Small intestine (tissue), 16 donors: ENCODE data around the gene SCN9A. TPM values are rescaled to one million over a fixed set of nuclear protein-coding genes. Genes with fewer than 3 reads are reported as not detected.

Experiments
- DNase-seq, 2 donors: peaks; one replicate each; pipeline versions ENCODE4 v3.0.0 to v3.0.0-alpha.2; 2013
- FAIRE-seq: peaks from 2 replicates; lab custom pipeline; 2012; peaks lifted over from hg19 to GRCh38; lab: Jason Lieb, UNC
- H3K27ac ChIP-seq, 3 donors: one replicate each; pipeline ENCODE4 v1.5.1; 2013; ENCODE audit warnings: low read length in 2 of 3, mild to moderate bottlenecking in 2 of 3, control low read depth in 1 of 3, inconsistent platforms in 1 of 3, low read depth in 1 of 3, moderate library complexity in 1 of 3
- H3K27me3 ChIP-seq, 3 donors: one replicate each; pipeline ENCODE4 v1.6.1; 2013; ENCODE audit warnings: low read length in 3 of 3, inconsistent platforms in 1 of 3; ENCODE audit not compliant: control insufficient read depth in 3 of 3, insufficient read depth in 3 of 3
- H3K36me3 ChIP-seq, 3 donors: one replicate each; pipeline ENCODE4 v1.6.1; 2013; ENCODE audit warnings: low read length in 3 of 3, inconsistent platforms in 1 of 3, low read depth in 1 of 3, mild to moderate bottlenecking in 1 of 3, moderate library complexity in 1 of 3; ENCODE audit not compliant: control insufficient read depth in 3 of 3, insufficient read depth in 2 of 3
- H3K4me1 ChIP-seq, 3 donors: one replicate each; pipeline ENCODE4 v1.6.1; 2013; ENCODE audit warnings: low read length in 2 of 3, inconsistent platforms in 1 of 3, low read depth in 1 of 3, mild to moderate bottlenecking in 1 of 3, moderate library complexity in 1 of 3; ENCODE audit not compliant: control insufficient read depth in 3 of 3, insufficient read depth in 2 of 3
- H3K4me3 ChIP-seq, 3 donors: one replicate each; pipeline ENCODE4 v1.5.1; 2013; ENCODE audit warnings: low read length in 3 of 3, control low read depth in 1 of 3, inconsistent platforms in 1 of 3, low read depth in 1 of 3, mild to moderate bottlenecking in 1 of 3, moderate library complexity in 1 of 3
- H3K9me3 ChIP-seq, 2 donors: one replicate each; pipeline ENCODE4 v1.6.1; 2013; ENCODE audit warnings: low read depth in 1 of 2, low read length in 1 of 2; ENCODE audit not compliant: control insufficient read depth in 2 of 2, insufficient read depth in 1 of 2
- WGBS, 3 donors: extraction: QIAGEN DNeasy Blood & Tissue Kit; methylation state at CpG; one replicate each; pipeline ENCODE4 v1.1.7; 2013; 5-methylcytosine and 5-hydroxymethylcytosine counted together
- long read RNA-seq, 10 donors: transcript quantifications; one replicate each; lab custom pipeline, GENCODE V29; 2026
- polyA plus RNA-seq, 4 donors: library from polyadenylated mRNA; stranded (reverse) in 3 of 4; unstranded in 1 of 4; fragments of 200-250 nt in 3 of 4; fragments of 120-200 nt in 1 of 4; gene quantifications; one replicate each; pipeline versions ENCODE4 v1.2.1 to v1.2.3, GENCODE V29; 2013
- donor health status: healthy with polysubstance abuse.
- donor health status: control.
- donor health status: control.
- donor health status: Bipolar disorder and iron deficiency.
- donor health status: healthy.

Gene SCN9A
- polyA plus RNA-seq = 1 to 10 TPM in 2 of 4 donors, under 1 TPM in 1, not detected in 1; 0.27 to 2.1 (median 1.7) TPM
- long read RNA-seq, donor 1 = 0 reads
- long read RNA-seq, donor 2 = 0 reads
- long read RNA-seq, donor 3 = 0 reads
- long read RNA-seq, donor 4 = 0 reads
- long read RNA-seq, donor 5 = 0 reads
- long read RNA-seq, donor 6 = 0 reads
- long read RNA-seq, donor 7 = 0 reads
- long read RNA-seq, donor 8 = 0 reads
- long read RNA-seq, donor 9 = 0 reads
- long read RNA-seq, donor 10, full-length matches to known transcripts = 1 of 1 reads
- long read RNA-seq, donor 10, partial matches to known transcripts = 0 of 1 reads
- long read RNA-seq, donor 10, other reads (novel, unspliced or antisense) = 0 of 1 reads

- DNase-seq (peak; percentile 73 to 91), FAIRE-seq (no peak)
- H3K27ac ChIP-seq = peak within 1 kb of the TSS in 2 of 3 donors; percentile 2 to 54
- H3K36me3 ChIP-seq = no peaks in the 10 kb centered on the region
- peaks cover 0 to 17% (median 0%) of the 10 kb centered on the region in 3 donors for H3K27me3 ChIP-seq
- 0 to 1% (median 1%) methylated on average over 28 to 45 of the region's 45 CpGs for whole genome bisulfite sequencing, 3 donors
- H3K4me1 ChIP-seq = no peaks in the 10 kb centered on the region
- no peaks in the 10 kb centered on the region for H3K9me3 ChIP-seq
- peak within 1 kb of the TSS; percentile 46 to 55 (median 54) for H3K4me3 ChIP-seq
These were observed at the start of gene SCN9A for GRCh38 chr2:166375736-166376487. SCN9A (minus strand) TSS chr2:166375944; CDS start chr2:166311756, 64,188 bp downstream.

DNA sequence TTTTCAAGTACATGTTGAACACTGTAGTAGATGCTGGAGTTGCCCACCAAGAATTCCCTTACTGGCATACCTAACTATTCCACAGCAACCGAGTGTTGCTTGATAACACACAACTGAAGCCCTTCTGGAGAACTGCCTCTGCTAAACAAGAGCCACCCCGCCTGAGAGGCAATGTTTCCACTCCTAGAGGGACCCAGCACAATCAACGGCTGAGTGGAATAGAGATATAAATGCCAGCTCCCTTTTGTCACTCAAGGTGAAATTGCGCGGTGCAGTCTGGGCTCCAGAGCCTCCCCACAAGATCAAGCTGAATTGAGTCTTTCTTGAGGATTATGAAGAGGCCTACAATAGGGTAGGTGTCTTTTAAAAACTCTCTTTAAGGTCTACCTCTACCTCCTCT is 49.1 kb upstream of the SCN9A start:
- Histone ChIP-seq H3K4me1 (no peaks in the 10 kb centered on the region), H3K4me3 (no peak overlapping the region), H3K27ac (no peak overlapping the region), H3K36me3 (no peaks in the 10 kb centered on the region), H3K27me3 (no peaks in the 10 kb centered on the region), H3K9me3 (no peaks in the 10 kb centered on the region)
- 79 to 90% (median 89%) methylated on average over 5 of the region's 5 CpGs for WGBS, 3 donors
- FAIRE-seq (no peak), DNase-seq (no peak)

DNA sequence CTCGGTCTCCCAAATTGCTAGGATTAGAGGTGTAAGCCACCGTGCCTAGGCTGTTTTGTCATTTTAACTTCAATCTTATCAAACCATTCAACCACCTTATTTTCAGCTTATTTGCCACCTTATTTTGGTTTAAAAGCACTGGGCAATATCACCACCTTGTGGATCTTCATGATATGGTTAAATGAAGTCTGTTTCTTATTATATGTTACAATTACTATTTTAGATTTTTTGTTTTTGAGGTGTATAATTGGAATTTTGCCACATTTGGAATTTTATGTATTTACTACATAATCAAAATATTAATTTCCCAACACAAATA is 43.8 kb upstream of the SCN9A start:
- no peak overlapping the region for H3K27ac ChIP-seq
- peak in 1 of 2 donors; percentile 3 for DNase-seq
- peak; percentile 10 for FAIRE-seq
- H3K4me1 ChIP-seq = no peaks in the 10 kb centered on the region
- no peaks in the 10 kb centered on the region for H3K27me3 ChIP-seq
- WGBS, 3 donors = 50 to 62% (median 57%) methylated on average over 2 of the region's 2 CpGs
- H3K9me3 ChIP-seq = no peaks in the 10 kb centered on the region
- H3K4me3 ChIP-seq = no peak overlapping the region
- no peaks in the 10 kb centered on the region for H3K36me3 ChIP-seq

GRCh38 chr2:166418853-166419615 is 43.3 kb upstream of the SCN9A start:
- Histone ChIP-seq H3K36me3 (no peaks in the 10 kb centered on the region), H3K4me1 (no peaks in the 10 kb centered on the region), H3K9me3 (no peaks in the 10 kb centered on the region), H3K27ac (no peak overlapping the region), H3K4me3 (no peak overlapping the region), H3K27me3 (no peaks in the 10 kb centered on the region)
- DNase-seq (no peak), FAIRE-seq (no peak)
- WGBS, 3 donors = 50 to 65% (median 56%) methylated on average over 5 of the region's 5 CpGs

- Histone ChIP-seq H3K4me3 (no peak overlapping the region), H3K27ac (no peak overlapping the region), H3K36me3 (no peaks in the 10 kb centered on the region), H3K27me3 (no peaks in the 10 kb centered on the region), H3K4me1 (no peaks in the 10 kb centered on the region), H3K9me3 (no peaks in the 10 kb centered on the region)
- FAIRE-seq = no peak
- peak; percentile 7 for DNase-seq
- WGBS, 3 donors = 49 to 55% (median 51%) methylated on average over 2 of the region's 2 CpGs
These were observed 41.9 kb upstream of the SCN9A start for GRCh38 chr2:166417669-166418068.

DNA sequence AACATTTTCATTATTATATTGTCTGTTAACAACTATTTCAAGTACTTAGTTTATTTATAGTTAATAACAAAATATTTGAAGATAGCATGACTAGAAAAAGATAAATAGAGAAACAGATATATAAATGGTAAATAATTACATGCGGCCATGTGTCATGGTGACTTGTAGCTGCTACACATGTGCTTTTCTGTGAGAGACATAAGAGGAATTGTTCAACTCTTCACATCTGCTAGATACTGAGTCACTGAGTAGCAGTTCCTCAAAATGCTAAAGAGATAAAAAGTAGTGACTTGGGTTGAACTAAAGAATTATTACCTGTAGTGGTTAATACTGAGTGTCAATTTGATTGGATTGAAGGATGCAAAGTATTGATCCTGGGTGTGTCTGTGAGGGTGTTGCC is 37.5 kb upstream of the SCN9A start:
- Histone ChIP-seq H3K9me3 (no peaks in the 10 kb centered on the region), H3K27ac (no peak overlapping the region), H3K4me3 (no peak overlapping the region), H3K27me3 (no peaks in the 10 kb centered on the region), H3K36me3 (no peaks in the 10 kb centered on the region), H3K4me1 (no peaks in the 10 kb centered on the region)
- DNase-seq (no peak), FAIRE-seq (no peak)
- 78 to 95% (median 93%) methylated on average over 1 of the region's 1 CpG for WGBS, 3 donors

DNA sequence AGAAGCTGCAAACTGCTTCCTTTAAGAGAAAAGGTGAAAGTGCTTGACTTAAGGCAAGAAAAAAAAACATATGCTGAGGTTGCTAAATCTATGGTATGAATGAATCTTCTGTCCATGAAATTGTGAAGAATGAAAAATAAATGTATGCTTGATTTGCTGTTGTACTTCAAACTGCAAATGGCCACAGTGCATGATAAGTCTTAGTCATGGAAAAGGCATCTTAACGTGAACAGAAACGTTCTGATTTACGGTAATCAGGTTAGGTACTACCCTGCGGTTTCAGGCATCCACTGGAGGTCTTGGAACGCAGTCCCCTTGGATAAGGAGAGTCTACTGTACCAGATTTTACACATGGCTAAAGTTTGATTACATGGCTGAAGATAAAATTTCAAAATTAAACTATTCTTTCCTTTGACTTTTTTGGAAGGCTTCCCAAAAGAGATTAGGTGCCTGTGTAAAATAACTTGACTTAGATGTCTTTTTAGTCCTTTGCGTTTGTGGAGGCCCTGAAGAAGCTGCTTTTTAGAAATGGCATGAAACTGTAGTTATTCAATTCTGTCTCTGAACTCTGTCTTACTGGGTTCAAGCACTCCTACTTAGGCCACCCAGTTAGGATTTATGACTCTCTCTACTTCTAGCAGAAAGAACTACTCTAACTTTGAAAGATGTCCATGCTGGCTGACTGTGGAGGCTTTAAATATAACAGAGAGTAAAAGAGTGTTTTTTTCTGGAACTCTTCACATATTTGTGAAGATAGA is 35.9 kb upstream of the SCN9A start:
- Histone ChIP-seq H3K4me1 (no peaks in the 10 kb centered on the region), H3K4me3 (no peak overlapping the region), H3K9me3 (no peaks in the 10 kb centered on the region), H3K27me3 (no peaks in the 10 kb centered on the region), H3K27ac (no peak overlapping the region), H3K36me3 (no peaks in the 10 kb centered on the region)
- FAIRE-seq (no peak), DNase-seq (no peak)
- 68 to 77% (median 76%) methylated on average over 6 of the region's 6 CpGs for WGBS, 3 donors
